NB4 (cell line): ENCODE results near the gene LRRC41.

Source experiments
- MYC ChIP-seq: IDR thresholded peaks from 2 replicates; pipeline ENCODE4 v1.6.1; 2011; ENCODE audit warnings: low read depth, low read length
- TF ChIP-seq, protein P1 (sequence below): IDR thresholded peaks from one replicate; pipeline ENCODE4 v1.5.1; 2012; ENCODE audit warnings: low read depth, low read length

DNA sequence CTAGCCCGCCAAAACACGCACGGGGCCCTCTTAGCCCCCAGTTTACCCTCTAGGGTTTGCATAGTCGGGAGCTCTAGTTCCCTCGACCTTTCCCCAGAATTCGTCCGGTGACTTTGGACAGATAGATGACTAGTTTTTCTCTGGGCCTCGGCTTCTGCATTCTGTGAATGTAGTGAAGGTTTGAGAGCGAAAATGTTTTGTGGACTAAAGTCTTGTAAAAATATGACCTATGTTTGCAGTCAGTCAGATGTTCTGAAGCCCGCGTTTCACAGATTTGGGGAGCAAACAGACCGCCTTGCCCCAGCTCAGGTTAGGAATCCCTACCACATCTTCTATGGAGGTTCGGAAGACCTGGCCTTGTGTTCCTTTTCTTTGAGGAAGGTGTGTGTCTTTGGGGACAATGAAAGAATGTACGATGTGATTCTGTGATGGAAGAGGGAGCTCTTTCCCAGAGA, 483 bp upstream of the LRRC41 start:
- TF ChIP-seq MYC = no peak
- TF ChIP-seq, protein P1, sequence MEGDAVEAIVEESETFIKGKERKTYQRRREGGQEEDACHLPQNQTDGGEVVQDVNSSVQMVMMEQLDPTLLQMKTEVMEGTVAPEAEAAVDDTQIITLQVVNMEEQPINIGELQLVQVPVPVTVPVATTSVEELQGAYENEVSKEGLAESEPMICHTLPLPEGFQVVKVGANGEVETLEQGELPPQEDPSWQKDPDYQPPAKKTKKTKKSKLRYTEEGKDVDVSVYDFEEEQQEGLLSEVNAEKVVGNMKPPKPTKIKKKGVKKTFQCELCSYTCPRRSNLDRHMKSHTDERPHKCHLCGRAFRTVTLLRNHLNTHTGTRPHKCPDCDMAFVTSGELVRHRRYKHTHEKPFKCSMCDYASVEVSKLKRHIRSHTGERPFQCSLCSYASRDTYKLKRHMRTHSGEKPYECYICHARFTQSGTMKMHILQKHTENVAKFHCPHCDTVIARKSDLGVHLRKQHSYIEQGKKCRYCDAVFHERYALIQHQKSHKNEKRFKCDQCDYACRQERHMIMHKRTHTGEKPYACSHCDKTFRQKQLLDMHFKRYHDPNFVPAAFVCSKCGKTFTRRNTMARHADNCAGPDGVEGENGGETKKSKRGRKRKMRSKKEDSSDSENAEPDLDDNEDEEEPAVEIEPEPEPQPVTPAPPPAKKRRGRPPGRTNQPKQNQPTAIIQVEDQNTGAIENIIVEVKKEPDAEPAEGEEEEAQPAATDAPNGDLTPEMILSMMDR = no peak
